Stimulated activated CD8-positive, alpha-beta memory T cell treated with anti-CD3 and anti-CD28 coated beads, Interleukin-4, amount 100 ng/mL, for 1 hour (primary cell): Measurements from ENCODE around the gene UNC93A.

ENCODE experiments used
- DNase-seq, 2 donors: peaks; one replicate each; pipeline ENCODE4 v3.0.0-alpha.2; 2020; ENCODE audit warnings: low read depth in 2 of 2, low spot score in 1 of 2

UNC93A gene

GRCh38 chr6:167293088-167293589 is 2.0 kb downstream of the UNC93A start:
- no peak for DNase-seq

- no peak for DNase-seq
Observed at GRCh38 chr6:167293590-167294091, 2.5 kb downstream of the UNC93A start.

DNA sequence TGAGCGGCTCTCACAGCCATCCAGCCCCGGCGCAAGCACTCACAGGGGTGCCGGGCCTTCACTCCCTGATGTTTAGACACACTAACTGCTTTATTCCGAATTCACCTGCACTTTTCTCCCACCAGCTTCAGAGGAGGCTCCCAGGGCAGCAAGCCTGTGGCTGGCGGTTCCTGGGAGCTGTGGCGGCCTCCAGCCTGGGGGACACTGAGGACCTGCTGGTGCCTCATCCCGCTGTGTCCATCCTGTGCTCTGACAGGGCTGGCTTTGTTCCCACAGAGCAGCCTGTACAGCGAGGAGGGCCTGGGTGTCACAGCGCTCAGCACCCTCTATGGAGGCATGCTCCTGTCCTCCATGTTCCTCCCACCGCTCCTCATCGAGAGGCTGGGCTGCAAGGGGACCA is 3.1 kb downstream of the UNC93A start:
- DNase-seq = no peak

DNA sequence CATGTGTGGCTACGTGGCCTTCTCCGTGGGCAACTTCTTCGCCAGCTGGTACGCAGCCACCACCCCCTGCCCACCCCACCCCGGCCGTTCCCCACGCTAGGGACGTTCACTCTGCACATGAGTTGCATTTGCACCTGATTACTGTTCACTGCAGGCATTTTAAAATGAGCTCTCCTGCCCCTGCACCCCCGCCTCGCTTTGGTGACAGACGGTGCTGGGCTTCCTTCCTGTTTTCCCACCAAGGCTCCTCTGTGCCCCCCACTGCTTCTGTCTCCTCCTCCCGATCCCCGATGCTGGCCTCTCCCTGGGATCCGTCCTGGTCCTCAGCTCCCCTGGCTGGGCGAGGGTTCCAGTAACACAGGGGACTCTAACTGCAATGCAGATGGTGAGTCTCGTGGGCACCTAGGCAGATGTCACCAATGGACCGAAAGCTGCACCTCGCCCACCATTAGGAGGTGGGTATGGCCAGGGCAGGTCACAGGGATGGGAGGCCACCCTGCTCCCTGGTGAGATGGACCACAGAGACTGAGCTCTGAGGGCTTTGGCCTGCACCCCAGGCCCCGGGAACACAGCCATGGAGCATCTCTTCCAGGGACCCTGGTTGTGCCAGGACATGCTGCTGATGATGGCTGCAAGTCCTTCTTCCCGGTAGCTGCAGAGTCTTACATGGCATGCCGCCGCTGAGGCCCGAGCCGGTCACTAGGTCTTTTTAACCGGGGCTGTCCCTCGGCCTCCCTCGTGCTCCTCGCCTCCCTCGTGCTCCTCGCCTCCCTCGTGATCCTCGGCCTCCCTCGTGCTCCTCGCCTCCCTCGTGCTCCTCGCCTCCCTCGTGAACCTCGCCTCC is 3.8 kb downstream of the UNC93A start:
- no peak for DNase-seq

- DNase-seq = no peak
Observed at GRCh38 chr6:167295495-167296292, 4.6 kb downstream of the UNC93A start.

DNA sequence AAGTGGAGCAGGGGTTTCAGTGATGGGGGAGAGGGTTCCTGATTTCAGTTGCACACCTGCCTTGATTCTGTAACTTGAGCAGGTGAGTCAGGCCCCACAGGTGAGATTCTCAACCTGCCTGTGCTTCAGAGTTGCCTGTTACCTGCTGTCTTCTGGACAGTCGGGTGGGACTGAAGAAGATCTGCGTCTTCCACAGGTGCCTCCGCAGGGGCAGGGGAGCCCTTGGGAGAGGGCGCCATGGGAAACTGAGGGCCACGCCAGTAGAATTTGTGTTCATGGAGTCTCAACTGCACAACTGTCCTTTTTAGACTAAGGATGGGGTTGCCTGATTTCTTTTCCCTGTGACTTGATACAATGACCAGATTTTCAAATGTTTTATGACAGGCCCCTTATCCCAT is 5.2 kb downstream of the UNC93A start:
- DNase-seq = no peak

GRCh38 chr6:167296902-167297301 is 5.8 kb downstream of the UNC93A start:
- no peak for DNase-seq

GRCh38 chr6:167298127-167298526 is 7.0 kb downstream of the UNC93A start:
- DNase-seq = no peak

- DNase-seq = no peak
Observed at GRCh38 chr6:167299641-167300308, 8.7 kb downstream of the UNC93A start.

DNA sequence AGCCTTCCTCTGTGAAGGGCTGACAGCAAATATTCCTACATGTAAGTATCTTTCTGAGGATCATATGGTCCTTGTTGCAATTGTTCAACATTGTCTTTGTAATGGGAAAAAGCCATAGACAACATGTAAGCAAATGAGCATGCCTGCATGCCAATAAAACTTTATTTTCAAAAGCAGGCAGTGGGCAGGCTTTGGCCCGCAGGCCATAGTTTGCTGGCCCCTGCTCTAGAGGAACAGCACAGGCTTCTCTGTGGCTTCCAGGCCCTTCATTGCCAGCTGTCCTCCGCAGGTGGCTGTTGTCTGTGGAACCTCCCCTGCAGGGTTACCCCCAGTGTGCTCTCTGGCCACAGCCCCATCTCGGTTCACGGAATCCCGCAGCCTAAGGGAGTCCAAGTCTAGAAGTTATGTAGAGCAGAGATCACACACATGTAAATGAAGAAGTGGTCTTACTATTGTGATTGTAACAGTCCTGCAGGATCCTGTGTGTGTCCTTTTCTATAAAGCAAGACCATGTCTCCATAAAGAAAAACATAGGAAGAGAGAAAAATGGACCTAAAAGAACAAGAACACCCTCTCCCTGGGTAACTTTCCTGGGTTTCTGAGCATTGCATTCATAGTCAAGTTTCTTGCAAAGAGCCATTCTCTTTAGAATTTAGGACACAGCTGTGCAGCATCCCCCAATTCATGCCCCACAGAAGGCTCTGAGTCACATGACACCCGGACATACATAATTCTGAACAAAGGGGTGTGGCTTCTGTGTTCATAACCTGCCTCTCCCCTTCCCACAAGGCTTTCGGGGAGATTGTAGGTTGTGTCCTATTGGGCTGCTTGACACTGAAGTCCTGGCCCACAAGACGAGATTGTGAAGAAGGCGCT is 10.0 kb downstream of the UNC93A start:
- DNase-seq = no peak

GRCh38 chr6:167302074-167302473 is 11.0 kb downstream of the UNC93A start:
- DNase-seq = no peak

- DNase-seq = no peak
Observed at GRCh38 chr6:167302796-167303195, 11.7 kb downstream of the UNC93A start.

GRCh38 chr6:167303675-167304625 is 12.8 kb downstream of the UNC93A start:
- DNase-seq = no peak

DNA sequence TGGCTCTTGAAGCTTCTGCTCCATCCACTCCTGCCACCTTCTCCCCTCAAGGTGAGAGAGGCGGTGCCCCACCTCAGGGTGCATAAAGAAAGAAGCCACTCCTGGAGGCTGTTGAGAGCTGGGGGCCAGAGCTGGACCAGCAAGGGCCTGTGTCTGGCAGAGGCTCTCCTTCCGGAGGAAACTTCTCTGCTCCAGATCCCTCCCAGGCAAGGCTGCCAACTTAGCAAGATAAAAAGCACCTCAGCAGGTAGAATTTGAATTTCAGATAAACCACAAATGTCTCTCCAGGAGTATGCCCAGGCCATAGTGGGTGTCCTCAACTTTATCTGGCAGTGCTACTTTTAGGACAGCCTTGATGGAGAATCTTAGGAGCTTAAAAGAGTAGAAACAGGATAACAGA is 13.8 kb downstream of the UNC93A start:
- DNase-seq = no peak

DNA sequence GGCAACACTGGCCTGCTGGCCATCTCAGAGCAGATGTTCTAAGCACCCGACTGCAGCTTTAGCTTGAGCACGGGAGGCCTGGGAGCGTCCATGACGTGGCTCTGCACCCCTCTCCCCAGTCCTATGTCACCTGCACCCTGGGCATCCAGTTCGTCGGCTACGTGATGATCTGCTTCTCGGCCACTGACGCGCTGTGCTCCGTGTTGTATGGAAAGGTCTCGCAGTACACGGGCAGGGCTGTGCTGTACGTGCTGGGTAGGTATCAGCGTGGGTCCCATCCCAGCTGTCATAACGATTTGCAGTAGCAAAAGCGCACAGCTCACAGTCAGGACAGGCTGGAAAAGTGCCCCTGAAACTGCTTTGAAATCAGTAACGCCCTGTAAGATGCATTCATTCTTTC is 14.7 kb downstream of the UNC93A start:
- DNase-seq = no peak

DNA sequence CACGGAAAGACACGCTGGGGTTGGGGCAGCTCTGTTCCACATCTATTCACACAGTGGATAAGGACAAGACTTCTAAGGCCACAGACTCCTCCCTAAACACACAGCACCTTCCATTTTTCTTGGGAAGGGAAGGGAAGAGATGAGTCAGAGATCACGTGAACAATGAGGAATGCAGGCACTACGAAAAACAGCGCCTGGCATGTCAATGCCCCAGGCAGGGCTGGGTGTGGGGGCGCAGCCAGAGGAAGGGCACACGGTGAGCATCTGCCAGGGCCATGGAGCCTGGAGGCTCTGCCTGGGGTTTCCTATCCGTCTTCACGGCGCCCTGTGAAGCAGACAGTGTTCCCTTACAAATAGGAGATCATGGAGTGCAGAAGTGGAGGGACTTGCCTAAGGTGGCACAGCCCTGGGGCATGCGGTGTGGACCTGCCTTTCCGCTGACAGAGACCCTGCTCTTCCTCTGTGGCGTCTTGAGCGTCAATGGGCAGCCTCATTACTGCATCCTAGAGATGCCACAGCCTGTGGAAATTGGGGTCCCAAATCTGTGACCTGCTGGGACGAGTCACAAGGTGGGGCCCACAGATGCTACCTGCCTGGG is 15.4 kb downstream of the UNC93A start:
- DNase-seq = no peak

DNA sequence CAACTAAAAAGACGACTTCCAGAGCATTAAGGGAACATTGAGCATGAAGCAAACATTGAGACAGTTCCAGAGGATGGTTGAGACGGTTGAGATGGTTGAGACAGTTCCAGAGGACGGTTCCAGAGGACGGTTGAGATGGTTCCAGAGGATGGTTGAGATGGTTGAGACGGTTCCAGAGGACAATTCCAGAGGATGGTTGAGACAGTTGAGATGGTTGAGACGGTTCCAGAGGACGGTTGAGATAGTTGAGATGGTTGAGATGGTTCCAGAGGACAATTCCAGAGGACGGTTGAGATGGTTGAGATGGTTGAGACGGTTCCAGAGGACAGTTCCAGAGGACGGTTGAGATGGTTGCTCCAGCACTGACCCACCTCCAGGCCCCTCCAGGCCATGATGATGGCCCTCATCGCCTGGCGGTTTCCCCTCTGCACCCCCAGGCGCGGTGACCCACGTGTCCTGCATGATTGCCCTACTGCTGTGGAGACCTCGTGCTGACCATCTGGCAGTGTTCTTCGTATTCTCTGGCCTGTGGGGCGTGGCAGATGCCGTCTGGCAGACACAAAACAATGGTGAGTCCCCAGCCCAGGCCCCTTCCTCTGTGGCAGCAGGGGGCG is 16.3 kb downstream of the UNC93A start:
- DNase-seq = no peak

DNA sequence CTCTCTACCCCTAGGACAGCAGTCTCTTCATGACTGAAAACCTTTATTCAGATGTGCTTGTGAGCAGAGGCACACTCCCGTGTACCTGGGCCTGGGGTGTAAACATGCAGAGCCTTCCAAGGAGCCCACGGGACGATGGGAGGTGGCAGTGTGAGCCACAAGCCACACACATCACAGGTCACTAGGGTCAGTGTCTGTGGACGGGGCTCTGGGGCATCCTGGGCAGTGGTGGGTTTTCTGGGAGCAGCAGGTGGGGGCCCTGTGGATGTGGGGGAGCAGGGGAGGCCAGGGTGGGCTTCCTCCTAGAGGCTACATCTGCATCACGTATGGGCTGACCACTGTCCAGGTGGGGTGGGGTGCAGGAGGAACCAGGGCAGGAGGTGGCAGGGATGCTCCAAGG is 17.1 kb downstream of the UNC93A start:
- no peak for DNase-seq
